ENCODE data around the gene EPYC.

Gene EPYC

DNA sequence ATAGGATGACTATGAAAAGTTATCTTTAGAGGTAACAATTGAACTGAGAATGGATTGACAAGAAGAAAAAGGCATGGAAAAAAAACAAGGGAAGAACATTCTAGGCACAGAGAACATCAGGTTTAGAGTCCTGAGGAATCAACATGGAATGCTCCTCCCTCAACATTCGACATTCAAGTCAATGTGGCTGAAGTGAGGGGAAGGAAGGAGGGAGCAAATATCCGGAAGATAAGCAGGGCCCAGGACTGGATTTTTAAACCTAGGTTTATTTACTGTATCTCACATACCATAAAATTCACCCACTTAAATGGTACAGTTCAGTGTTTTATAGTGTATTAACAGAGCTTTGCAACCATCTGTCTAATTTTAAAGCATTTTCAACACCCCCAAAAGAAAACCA is 40.2 kb downstream of the EPYC start:
- Histone ChIP-seq H3K27me3 (ENCODE audit: insufficient read depth, low read depth, severe bottlenecking) (no peaks in the 10 kb centered on the region), H3K9me3 (ENCODE audit: severe bottlenecking) (no peaks in the 10 kb centered on the region), H3K36me3 (no peaks in the 10 kb centered on the region), H3K27ac (no peak overlapping the region), H3K4me3 (ENCODE audit: low read depth, low read length) (no peak overlapping the region)
- DNase-seq: no peak
- TF ChIP-seq, protein P1, sequence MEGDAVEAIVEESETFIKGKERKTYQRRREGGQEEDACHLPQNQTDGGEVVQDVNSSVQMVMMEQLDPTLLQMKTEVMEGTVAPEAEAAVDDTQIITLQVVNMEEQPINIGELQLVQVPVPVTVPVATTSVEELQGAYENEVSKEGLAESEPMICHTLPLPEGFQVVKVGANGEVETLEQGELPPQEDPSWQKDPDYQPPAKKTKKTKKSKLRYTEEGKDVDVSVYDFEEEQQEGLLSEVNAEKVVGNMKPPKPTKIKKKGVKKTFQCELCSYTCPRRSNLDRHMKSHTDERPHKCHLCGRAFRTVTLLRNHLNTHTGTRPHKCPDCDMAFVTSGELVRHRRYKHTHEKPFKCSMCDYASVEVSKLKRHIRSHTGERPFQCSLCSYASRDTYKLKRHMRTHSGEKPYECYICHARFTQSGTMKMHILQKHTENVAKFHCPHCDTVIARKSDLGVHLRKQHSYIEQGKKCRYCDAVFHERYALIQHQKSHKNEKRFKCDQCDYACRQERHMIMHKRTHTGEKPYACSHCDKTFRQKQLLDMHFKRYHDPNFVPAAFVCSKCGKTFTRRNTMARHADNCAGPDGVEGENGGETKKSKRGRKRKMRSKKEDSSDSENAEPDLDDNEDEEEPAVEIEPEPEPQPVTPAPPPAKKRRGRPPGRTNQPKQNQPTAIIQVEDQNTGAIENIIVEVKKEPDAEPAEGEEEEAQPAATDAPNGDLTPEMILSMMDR (IDR thresholded peaks at IDR 0.05; ENCODE audit: low read depth, low read length): no peak

DNA sequence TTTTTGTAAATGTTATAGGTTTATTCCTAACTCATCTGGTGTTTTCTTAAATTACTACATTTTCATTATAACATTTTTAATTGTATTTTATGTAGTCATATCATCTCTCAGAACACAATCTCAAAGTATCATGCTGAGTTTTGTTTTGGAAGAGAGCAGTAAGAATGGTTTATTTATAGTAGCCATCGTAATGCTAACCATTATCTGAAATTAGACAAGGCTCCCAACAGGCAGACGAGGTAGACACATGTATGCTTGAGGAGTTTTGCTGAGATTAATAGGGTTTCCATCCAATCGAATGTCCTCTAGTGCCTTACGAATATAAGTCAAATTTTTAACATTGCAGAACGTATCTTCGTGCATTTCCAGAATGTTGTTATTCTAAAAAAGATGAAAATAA is 40.8 kb downstream of the EPYC start:
- Histone ChIP-seq H3K27ac (no peak overlapping the region), H3K4me3 (ENCODE audit: low read depth, low read length) (no peak overlapping the region), H3K27me3 (ENCODE audit: insufficient read depth, low read depth, severe bottlenecking) (no peaks in the 10 kb centered on the region), H3K9me3 (ENCODE audit: severe bottlenecking) (no peaks in the 10 kb centered on the region), H3K36me3 (no peaks in the 10 kb centered on the region)
- no peak for DNase-seq
- TF ChIP-seq, protein P1 (IDR thresholded peaks at IDR 0.05; ENCODE audit: low read depth, low read length): no peak

DNA sequence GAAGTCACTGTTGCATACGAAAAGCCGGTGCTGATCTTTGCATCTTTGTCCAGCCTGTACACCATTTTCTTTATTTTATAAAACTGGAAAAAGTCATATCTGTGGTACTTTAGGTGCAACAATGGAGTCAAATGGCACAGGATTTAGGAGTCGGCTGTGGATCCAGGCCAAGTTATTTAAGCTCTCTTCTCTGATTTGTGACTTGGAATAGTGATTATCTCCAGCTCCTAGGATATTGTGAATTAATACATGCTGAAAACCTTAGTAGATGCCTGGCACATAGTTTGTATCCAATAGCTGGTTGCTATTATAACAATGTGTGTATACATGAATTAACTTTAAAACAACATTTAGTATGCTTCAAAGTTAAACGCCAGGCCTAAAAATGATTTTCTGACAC is 43.6 kb downstream of the EPYC start:
- Histone ChIP-seq H3K27me3 (ENCODE audit: insufficient read depth, low read depth, severe bottlenecking) (no peaks in the 10 kb centered on the region), H3K27ac (no peak overlapping the region), H3K4me3 (ENCODE audit: low read depth, low read length) (no peak overlapping the region), H3K9me3 (ENCODE audit: severe bottlenecking) (no peaks in the 10 kb centered on the region), H3K36me3 (no peaks in the 10 kb centered on the region)
- DNase-seq: no peak
- TF ChIP-seq, protein P1 (IDR thresholded peaks at IDR 0.05; ENCODE audit: low read depth, low read length): no peak

GRCh38 chr12:90959538-90960139 is 45.1 kb downstream of the EPYC start:
- peaks cover 2% of the 10 kb centered on the region for H3K9me3 ChIP-seq (ENCODE audit: severe bottlenecking)
- no peak overlapping the region for H3K4me3 ChIP-seq (ENCODE audit: low read depth, low read length)
- no peak overlapping the region for H3K27ac ChIP-seq
- no peaks in the 10 kb centered on the region for H3K27me3 ChIP-seq (ENCODE audit: insufficient read depth, low read depth, severe bottlenecking)
- TF ChIP-seq, protein P1 (IDR thresholded peaks at IDR 0.05; ENCODE audit: low read depth, low read length): peak; percentile 54
- peak; percentile 15 for DNase-seq
- no peaks in the 10 kb centered on the region for H3K36me3 ChIP-seq

DNA sequence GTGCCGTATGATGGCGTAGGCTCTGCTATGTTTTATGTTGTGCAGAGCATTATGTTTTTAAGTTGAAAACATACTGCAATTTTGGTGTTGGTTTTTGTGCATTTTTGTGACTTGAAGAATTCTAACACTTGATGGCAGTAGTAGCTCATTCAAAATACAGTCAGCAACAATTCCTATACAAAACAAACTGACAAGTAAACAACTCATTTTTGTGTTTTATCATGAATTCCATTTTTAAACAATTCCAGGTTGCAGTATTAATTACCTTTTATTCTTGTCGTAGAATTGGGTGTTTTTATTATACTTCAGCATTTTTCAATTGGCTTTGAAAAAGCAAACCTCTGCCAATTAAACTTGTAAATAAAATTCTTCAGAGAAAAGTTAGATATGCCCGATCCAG is 45.7 kb downstream of the EPYC start:
- H3K27ac ChIP-seq: no peak overlapping the region
- no peak overlapping the region for H3K4me3 ChIP-seq (ENCODE audit: low read depth, low read length)
- H3K36me3 ChIP-seq: no peaks in the 10 kb centered on the region
- H3K27me3 ChIP-seq (ENCODE audit: insufficient read depth, low read depth, severe bottlenecking): no peaks in the 10 kb centered on the region
- TF ChIP-seq, protein P1 (IDR thresholded peaks at IDR 0.05; ENCODE audit: low read depth, low read length): no peak
- peaks cover 2% of the 10 kb centered on the region for H3K9me3 ChIP-seq (ENCODE audit: severe bottlenecking)
- DNase-seq: no peak

DNA sequence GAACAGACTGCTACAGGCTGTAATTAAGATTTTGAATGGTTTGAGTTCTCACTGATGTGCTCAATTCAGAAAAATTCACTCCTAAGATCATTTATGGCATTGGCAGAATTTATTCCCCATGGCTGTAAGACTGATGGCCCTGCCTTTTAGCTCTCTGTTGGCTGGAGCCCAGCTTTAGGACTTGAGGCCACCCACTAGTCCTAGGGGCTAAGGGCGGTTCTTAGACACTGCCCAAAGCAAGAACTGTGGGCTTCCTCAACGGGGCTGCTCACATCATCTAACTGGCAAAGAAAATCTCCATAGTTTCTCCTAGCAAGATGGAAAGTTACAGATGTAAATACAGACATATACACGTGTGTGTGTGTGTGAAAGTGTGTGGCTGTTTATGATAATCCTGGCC is 46.4 kb downstream of the EPYC start:
- H3K36me3 ChIP-seq: no peaks in the 10 kb centered on the region
- H3K4me3 ChIP-seq (ENCODE audit: low read depth, low read length): no peak overlapping the region

More for the DNA sequence above, 46.4 kb downstream of the EPYC start:
- DNase-seq: no peak
- Histone ChIP-seq H3K9me3 (ENCODE audit: severe bottlenecking) (peaks cover 2% of the 10 kb centered on the region), H3K27ac (no peak overlapping the region), H3K27me3 (ENCODE audit: insufficient read depth, low read depth, severe bottlenecking) (no peaks in the 10 kb centered on the region)
- TF ChIP-seq, protein P1 (IDR thresholded peaks at IDR 0.05; ENCODE audit: low read depth, low read length): no peak
